Glomerular visceral epithelial cell (primary cell): ENCODE results near the gene CFAP126.
"Not testable (repeated sequence)": the region's sequence is repeated elsewhere in the genome, so short reads cannot be mapped to it uniquely, and the experiment has no call there.

Experiments used
- DNase-seq: peaks from one replicate; pipeline ENCODE4 v3.0.0-alpha.2; 2016; ENCODE audit errors: extremely low spot score

The CFAP126 gene

DNA sequence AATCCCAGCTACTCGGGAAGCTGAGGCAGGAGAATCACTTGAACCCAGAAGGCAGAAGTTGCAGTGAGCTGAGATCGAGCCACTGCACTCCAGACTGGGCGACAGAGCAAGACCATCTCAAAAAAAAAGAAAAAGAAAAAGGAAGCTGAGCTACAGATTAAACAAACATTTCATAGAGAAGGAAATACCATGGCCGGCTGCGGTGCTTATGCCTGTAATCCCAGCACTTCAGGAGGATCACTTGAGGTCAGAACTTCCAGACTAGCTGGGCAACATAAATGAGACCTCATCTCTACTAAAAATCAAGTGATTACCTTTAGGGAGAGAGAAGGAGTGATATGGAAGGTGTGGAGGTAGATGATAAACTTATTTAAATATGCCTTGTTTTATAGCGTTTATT lies 14.0 kb upstream of the CFAP126 start:
- DNase-seq: no peak

DNA sequence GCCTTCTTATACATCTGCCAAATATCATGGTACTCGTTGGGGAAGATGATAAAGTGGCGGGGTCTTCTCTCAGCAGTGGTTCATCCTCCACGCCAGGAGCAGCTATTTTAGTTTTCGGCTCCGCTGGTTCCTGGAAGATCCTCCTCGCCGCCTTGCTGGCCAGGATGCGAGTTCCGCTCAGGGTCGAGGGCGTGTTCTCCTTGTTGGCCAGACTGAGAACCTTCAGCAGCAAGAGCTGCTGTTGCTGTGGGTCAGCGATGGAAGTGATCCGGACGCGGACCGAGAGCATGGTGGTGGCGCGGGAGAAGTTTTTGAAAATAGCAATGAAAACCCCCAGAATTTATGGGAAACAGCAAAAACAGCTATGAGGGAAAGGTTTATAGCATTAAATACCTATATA lies 11.4 kb upstream of the CFAP126 start:
- DNase-seq: no peak

DNA sequence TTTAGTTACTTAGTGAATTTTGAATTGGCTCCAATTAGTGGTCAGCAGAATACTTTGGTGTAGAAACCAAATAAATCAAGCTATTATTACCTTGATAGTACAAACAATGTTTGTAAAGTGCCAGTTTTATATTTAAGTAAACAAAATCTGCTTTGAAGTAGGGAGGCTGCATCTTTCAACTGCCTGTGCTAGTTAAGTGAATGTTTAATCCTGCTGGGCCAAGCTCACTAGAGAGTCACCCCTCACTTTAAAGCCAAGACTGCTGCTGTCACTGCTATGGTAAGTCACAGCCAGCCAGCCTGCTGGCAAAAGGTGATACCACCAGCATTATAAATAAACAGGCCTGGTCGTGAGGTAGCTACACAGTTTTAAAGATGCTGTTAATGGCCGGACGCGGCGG lies 10.3 kb upstream of the CFAP126 start:
- DNase-seq: no peak

DNA sequence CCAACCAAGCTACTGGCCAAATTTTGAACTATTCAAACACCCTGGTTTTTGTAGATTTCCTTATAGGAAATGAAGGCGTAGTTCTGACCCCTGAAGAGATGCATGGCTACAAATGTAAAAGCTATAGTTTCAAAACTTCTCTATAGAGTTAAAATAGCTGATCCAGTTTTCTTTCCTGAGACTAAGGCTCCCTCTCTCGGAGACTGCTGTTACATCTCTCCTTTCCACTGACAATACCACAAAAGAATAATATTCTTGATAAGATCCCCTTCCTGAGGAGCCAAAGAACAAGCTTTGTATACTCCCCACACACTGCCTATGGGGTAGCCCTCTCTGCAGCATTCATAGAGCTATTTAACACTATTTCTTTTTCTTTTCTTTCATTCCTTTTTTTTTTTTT lies 6.7 kb upstream of the CFAP126 start:
- no peak for DNase-seq

DNA sequence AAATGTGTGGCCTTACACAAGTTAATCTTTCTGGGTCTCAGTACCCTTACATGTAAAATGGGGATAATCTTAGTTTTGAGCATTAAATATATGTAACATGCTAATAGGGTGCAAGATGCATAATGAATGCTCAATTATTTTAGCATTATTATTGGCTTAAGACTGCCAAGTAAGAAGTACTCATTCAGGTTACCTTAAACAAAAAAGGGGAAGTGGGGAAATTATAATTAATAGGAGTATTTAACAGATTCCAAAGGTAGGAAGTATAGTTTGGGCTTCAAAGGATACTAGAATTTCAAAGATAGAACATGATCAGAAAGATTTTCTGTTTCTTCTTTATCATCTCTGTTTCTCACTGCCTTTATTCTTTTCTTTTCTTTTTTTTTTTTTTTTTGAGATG lies 5.8 kb upstream of the CFAP126 start:
- DNase-seq: no peak

DNA sequence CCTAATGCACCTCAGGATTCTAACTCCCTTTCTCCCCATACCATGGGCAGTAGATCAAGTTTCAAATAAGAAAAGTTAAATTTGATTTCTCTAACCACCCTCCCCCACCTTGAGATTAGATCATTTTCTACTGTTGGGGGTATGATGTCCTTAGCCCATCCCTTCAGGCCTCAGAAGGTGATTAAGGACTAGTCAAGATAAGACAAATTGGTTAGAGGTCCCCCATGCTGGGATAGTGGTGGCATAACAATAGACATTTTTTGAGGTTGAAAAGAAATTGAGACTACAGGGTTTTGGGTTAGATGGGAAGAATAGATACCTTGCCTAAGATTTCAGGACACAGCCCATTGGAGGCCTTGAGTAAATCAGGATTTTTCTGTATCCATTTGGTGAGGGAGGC lies 2.5 kb downstream of the CFAP126 start:
- no peak for DNase-seq

DNA sequence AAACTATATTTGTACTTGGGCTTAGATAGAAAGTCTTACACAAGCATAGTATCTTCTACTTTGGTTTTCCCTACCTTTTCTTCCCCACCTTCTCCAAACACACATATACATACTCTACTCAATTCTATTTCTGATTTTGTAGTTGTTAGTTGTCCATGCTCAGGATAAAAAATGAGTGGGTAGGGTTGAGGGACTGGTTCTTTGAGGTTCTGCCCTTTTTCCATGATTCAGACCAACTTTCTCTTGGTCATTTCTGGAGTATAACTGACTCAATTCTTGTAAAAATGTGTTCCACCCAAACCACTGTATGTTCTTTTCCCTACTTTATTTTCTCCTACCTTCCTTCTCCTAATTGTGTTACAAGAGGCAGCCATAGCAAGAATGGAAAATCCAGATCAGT lies 3.3 kb downstream of the CFAP126 start:
- no peak for DNase-seq

DNA sequence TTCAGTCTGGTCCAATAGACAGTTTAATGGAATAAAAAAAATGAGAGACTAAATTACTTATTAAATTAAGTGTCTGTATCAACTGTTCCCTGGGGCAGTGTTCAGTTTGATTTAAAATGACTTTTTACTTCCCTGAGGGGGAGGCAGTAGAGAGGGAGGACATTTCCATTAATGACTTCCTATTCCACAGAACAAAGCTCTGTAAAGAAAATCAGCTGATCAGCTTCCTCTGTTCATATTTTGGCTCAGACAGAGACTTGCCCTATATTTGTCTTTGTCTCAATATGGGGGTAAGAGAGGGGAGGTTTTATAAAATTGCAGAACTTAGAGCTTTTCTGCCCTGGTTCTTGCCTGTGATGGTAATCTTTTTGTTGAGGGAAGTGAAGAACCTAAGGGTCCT lies 8.4 kb downstream of the CFAP126 start:
- no peak for DNase-seq

DNA sequence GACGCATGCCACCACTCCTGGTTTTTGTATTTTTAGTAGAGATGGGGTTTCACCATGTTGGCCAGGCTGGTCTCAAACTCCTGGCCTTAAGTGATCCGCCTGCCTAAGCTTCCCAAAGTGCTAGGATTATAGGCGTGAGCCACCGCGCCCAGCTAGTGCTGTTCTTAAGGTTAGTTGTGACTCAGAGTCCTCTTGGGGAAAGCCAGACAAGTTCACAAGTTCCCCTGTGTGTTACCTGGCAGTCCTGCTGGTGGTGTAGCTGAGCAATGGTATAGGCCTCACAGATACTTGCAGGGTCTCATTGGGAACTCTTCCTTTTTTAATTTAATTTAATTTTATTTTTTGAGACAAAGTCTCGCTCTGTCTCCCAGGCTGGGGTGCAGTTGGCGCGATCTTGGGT lies 10.6 kb downstream of the CFAP126 start:
- DNase-seq: no peak

DNA sequence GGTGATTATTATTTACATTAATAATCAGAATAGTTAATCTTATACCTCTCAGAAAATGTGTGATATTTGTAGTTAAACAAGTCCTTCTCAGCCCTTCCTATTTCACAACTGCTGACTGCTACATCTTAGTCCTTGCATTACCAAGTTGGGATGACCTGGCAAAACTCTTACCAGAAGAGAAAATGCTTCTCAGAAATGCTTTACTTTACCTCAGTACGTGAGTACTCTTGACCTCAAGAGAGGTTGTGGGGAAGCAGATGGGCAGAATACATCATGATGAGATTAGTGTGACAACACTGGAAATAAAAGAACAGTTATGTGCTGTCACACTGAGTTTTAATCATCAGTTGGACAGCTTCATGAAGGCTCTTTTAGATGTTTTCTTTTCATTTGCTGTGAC lies 16.2 kb downstream of the CFAP126 start:
- no peak for DNase-seq

DNA sequence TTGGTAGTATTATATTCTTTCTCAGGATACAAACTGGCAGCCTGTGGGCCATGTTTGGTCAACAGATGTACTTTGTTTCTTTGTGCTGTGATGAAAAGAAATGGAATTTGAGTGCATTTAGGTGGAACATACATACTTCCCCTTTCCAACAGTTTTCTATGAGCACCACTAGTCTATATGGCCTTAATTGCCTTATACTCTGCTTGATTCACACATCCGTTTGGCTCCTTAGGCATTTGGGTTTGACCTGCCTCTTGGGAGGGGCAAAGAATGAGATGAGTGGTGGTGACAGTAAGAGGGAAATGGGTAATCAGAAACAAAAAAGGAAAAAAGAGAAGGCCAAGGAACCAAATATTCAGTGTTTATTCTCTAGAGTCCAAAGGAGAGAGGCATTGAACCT lies 17.0 kb downstream of the CFAP126 start:
- DNase-seq: no peak

DNA sequence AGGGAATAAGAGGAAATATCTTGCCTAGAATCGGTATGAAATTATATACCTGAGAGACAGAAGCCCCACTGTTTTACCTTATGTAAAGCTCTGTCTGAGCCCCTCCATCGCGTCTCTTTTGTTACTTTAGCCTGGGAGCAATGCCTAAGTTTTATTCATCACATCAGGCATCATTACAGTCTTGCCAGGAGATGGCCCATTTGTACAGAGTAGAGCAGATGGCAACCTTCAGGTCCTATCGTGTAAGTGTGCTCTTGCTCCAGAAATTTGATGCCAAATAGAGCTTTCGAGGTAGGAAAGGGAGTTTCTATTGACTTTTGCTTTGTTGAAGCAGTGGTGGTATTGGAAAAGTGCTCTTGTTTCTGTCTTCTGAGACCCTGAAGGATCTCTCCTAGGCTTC lies 24.9 kb downstream of the CFAP126 start:
- DNase-seq: no peak

DNA sequence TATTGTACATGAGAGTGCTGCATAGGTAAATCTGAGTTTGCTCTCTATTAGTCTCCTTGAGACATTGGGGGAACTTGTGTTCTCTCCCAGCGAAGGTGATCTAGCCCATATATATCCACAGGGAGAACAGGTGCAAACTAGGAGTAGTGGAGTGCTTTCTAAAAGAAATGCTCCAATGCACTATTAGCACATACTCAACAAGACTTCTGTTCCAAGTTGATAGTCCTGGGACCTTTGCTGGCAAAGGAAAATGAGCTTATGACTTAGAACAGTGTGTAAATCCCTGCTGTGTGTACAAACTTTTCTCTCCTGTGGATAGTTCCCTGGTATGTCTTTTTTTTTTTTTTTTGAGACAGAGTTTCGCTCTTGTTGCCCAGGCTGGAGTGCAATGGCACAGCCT lies 25.5 kb downstream of the CFAP126 start:
- DNase-seq: no peak

DNA sequence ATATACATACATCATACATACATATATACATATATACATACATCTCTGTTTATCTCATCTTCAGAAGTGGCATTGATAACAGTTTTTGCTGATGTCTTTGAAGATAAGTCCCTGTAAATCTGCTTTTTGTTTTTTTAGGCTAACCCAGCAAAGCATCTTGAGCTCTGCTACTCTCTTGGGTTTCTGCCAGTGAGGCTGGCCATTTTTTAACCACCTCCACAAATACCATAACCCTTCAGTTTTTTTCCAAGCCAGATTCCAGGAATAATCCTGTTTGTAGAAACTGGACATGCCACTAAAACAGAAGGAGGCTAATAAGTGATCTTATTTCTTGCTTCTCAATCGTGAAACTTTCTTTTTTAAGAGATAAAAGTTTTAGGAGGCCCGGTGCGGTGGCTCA lies 31.9 kb downstream of the CFAP126 start:
- DNase-seq: no peak

DNA sequence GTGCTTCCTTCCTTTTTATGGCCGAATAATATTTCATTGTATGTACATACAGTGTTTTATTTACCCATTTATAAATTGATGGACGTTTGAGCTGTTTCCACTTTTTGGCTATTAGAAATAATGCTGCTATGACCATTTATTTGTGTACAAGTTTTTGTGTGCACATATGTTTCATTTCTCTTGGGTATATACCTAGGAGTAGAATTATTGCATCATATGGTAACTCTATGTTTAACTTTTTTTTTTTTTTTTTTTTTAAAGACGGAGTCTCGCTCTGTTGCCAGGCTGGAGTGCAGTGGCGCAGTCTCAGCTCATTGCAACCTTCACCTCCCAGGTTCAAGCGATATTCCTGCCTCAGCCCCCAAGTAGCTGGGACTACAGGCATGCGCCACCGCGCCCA lies 34.5 kb downstream of the CFAP126 start:
- no peak for DNase-seq

DNA sequence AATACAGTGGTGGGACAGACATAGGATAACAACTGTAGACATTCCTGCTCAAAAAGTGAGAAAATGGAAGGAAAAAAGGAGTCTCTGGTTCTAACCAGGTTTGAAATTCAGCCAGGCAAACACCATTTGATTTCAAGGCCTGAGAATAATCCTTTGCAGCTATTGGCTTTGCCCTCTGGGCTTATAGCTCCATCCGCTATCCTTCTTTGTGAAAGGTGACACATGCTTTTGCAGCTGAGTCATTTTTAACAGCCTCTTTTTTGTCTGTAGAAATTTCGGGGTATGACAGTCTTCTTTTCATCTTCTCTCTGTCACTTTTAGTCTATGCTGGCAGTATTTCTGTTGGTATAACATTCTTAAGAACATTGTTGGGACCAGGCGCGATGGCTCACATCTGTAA lies 37.3 kb downstream of the CFAP126 start:
- no peak for DNase-seq

DNA sequence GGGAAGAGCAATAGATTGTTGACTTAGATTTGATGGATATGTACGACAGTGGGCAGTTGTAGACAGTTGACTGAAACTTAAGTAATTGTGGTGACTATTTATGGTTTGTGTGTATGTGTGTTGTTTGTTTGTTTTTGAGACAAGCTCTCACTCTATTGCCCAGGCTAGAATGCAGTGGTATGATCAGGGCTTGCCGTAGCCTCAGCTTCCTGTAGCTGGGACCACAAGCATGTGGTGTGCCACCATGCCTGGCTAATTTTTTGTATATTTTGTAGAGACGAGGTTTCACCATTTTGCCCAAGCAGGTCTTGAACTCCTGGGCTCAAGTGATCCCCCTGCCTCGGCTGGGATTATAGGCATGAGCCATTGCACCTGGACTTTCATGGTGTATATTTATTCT lies 43.7 kb downstream of the CFAP126 start:
- no peak for DNase-seq

DNA sequence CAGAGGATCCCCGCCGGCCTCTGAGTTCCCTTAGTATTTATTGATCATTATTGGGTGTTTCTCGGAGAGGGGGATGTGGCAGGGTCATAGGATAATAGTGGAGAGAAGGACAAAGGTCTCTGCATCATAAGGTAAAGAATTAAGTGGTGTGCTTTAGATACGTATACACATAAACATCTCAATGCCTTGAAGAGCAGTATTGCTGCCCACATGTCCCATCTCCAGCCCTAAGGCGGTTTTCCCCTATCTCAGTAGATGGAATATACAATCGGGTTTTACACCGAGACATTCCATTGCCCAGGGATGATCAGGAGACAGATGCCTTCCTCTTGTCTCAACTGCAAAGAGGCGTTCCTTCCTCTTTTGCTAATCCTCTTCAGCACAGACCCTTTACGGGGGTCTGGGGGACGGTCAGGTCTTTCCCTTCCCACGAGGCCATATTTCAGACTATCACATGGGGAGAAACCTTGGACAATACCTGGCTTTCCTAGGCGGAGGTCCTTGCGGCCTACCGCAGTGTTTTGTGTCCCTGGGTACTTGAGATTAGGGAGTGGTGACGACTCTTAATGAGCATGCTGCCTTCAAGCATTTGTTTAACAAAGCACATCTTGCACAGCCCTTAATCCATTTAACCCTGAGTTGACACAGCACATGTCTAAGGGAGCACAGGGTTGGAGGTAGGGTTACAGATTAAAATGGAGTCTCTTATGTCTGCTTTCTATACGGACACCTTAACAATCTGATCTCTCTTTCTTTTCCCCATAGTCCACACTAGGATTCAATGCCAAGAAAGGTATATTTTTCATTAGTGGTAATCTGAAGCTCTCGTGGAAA lies 51.6 kb downstream of the CFAP126 start:
- not testable (repeated sequence) for DNase-seq
